HEK293 (cell line): ENCODE measurements around the gene OVOL2.

ENCODE experiments used
- TCF7L2 ChIP-seq: IDR thresholded peaks from 2 replicates; pipeline ENCODE4 v1.6.1; 2011; ENCODE audit warnings: low read depth, mild to moderate bottlenecking, inconsistent platforms, low read length, moderate library complexity, borderline replicate concordance
- ZNF138 ChIP-seq: fragments of 450-650 bp; formaldehyde crosslinking; IDR thresholded peaks from 2 replicates; pipeline ENCODE4 v1.5.1; 2016; ENCODE audit warnings: missing biosample characterization, missing genetic modification characterization, borderline replicate concordance
- ZNF169 ChIP-seq: fragments of 450-650 bp; formaldehyde crosslinking; IDR thresholded peaks from 2 replicates; pipeline ENCODE4 v1.5.1; 2016; ENCODE audit warnings: missing biosample characterization, missing genetic modification characterization
- TF ChIP-seq, protein P1 (sequence below): fragments of 450-650 bp; formaldehyde crosslinking; IDR thresholded peaks from 2 replicates; pipeline ENCODE4 v1.5.1; 2016; ENCODE audit warnings: missing biosample characterization, missing genetic modification characterization
- TF ChIP-seq, protein P2 (sequence below): fragments of 450-650 bp; formaldehyde crosslinking; IDR thresholded peaks from 2 replicates; pipeline ENCODE4 v1.5.1; 2016; ENCODE audit warnings: missing biosample characterization, missing genetic modification characterization

DNA sequence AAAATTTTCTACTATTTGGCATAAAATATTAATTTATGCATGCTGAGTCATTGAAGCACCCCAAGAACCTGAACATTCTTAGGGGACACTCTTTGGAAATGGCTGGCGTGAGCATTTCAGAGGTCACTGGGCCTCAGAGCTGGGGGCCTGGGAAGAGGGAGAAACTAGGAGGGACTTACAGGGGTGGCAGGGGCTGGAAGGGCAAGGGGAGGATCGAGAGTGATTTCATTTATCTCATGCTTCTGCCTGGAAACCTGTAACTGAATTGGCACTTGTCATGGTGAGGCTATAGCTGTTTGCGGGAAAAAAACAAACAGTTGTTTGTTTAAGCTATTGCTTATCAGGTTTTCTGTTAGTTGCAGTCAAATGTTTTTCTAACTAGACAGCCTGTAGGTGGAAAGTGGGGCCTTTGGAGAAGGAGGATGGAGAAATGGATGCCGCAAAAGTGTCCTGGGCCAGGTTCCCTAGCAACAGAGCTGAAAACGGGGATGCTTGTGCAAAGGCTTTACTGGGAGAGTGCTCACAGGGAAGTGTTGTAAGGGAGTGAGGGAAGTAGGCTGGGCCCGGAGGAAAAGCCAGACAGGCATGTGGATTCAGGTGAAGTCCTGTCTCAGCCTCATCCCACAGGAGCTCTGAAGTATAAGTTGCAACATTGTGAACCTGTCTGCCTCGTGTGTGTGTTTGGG, 43.6 kb upstream of the OVOL2 start:
- TF ChIP-seq ZNF169 (tag by site-specific recombination) (no peak), TCF7L2 (no peak), ZNF138 (tag by site-specific recombination) (no peak)
- TF ChIP-seq, protein P1, sequence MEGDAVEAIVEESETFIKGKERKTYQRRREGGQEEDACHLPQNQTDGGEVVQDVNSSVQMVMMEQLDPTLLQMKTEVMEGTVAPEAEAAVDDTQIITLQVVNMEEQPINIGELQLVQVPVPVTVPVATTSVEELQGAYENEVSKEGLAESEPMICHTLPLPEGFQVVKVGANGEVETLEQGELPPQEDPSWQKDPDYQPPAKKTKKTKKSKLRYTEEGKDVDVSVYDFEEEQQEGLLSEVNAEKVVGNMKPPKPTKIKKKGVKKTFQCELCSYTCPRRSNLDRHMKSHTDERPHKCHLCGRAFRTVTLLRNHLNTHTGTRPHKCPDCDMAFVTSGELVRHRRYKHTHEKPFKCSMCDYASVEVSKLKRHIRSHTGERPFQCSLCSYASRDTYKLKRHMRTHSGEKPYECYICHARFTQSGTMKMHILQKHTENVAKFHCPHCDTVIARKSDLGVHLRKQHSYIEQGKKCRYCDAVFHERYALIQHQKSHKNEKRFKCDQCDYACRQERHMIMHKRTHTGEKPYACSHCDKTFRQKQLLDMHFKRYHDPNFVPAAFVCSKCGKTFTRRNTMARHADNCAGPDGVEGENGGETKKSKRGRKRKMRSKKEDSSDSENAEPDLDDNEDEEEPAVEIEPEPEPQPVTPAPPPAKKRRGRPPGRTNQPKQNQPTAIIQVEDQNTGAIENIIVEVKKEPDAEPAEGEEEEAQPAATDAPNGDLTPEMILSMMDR (tag by site-specific recombination) = no peak
- TF ChIP-seq, protein P2, sequence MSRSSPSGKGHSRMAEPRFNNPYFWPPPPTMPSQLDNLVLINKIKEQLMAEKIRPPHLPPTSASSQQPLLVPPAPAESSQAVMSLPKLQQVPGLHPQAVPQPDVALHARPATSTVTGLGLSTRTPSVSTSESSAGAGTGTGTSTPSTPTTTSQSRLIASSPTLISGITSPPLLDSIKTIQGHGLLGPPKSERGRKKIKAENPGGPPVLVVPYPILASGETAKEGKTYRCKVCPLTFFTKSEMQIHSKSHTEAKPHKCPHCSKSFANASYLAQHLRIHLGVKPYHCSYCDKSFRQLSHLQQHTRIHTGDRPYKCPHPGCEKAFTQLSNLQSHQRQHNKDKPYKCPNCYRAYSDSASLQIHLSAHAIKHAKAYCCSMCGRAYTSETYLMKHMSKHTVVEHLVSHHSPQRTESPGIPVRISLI (tag by site-specific recombination) = no peak
